ENCODE measurements around the gene ZNF530. TPM values are rescaled to one million over a fixed set of nuclear protein-coding genes. Genes with fewer than 3 reads are reported as not detected.

The ZNF530 gene
- total RNA-seq, 1 donor from 2014 or later = 20.4 TPM

DNA sequence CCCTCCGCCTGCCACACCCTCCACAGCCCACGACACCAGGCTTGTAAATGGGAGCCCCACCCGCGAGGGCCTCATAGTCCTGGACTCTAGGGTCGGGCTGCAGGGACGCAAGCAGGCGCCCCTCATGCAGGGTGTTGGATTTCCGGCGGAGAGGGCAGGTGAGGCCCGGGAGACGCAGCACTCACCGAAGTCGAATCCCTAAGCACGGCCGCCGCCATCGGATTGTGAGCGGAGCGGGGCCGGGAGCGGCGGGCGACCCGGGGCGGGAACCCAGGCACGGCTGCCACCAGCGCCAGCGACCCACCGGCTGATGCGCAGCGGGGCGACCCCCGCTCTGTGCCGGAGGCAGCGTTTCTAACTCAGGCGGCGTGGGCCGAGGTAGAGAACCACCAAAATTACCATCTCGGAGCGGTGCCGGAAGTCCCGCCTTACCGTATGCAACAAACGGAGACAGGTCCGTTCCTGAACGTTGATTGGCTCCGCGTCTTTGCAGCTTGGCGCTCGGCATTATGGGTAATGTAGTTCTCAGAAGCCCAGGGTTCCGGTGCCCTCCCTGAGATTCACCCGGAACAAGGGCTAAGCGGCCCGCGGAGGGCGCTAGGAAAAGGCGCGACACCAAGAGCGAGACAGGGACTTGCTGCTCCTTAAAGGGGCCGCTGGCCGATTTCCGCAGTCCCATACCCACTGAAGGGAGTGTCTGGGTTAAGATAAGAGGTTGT, 21.0 kb upstream of the ZNF530 start, which contains the start of gene ZNF416:
ZNF416 (minus strand) TSS at position 425 of the 719 bp plus-strand sequence; CDS start at position 218, 207 bp downstream.
- H3F3A ChIP-seq (ENCODE audit: low read depth) = no peaks in the 10 kb centered on the region
- H3K4me3 ChIP-seq = peak within 1 kb of the TSS; percentile 94
- H4K20me1 ChIP-seq (ENCODE audit: low read depth) = no peaks in the 10 kb centered on the region
- H2AFZ ChIP-seq (replicated peaks) = peak within 1 kb of the TSS; percentile 95
- Mint-ChIP-seq H3K4me1 (peaks cover 6% of the 10 kb centered on the region), H3K27ac (no peak within 1 kb of the TSS), H3K36me3 (peaks cover 53% of the 10 kb centered on the region), H3K9me3 (peaks cover 76% of the 10 kb centered on the region), H3K27me3 (ENCODE audit: insufficient read depth, low read depth) (peaks cover 11% of the 10 kb centered on the region), H3K4me3 (peak within 1 kb of the TSS; percentile 86)
- H3K4me1 ChIP-seq = no peaks in the 10 kb centered on the region
- H3K36me3 ChIP-seq = peaks cover 23% of the 10 kb centered on the region
- no peaks in the 10 kb centered on the region for H3K9me3 ChIP-seq (ENCODE audit: low read depth)
- H3K27me3 ChIP-seq = no peaks in the 10 kb centered on the region
- H3K9ac ChIP-seq = peak within 1 kb of the TSS; percentile 81
- no peak within 1 kb of the TSS for H3K27ac ChIP-seq
- H3K4me2 ChIP-seq = peak within 1 kb of the TSS; percentile 85
- TF ChIP-seq, protein P1, sequence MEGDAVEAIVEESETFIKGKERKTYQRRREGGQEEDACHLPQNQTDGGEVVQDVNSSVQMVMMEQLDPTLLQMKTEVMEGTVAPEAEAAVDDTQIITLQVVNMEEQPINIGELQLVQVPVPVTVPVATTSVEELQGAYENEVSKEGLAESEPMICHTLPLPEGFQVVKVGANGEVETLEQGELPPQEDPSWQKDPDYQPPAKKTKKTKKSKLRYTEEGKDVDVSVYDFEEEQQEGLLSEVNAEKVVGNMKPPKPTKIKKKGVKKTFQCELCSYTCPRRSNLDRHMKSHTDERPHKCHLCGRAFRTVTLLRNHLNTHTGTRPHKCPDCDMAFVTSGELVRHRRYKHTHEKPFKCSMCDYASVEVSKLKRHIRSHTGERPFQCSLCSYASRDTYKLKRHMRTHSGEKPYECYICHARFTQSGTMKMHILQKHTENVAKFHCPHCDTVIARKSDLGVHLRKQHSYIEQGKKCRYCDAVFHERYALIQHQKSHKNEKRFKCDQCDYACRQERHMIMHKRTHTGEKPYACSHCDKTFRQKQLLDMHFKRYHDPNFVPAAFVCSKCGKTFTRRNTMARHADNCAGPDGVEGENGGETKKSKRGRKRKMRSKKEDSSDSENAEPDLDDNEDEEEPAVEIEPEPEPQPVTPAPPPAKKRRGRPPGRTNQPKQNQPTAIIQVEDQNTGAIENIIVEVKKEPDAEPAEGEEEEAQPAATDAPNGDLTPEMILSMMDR (IDR thresholded peaks at IDR 0.05) = peak; percentile 33
- TF ChIP-seq EZH2phosphoT487 (IDR thresholded peaks at IDR 0.05) = no peak
- peak; percentile 100 for DNase-seq (ENCODE audit: low spot score)
- H3K79me2 ChIP-seq (ENCODE audit: low read depth) = peaks cover 22% of the 10 kb centered on the region

DNA sequence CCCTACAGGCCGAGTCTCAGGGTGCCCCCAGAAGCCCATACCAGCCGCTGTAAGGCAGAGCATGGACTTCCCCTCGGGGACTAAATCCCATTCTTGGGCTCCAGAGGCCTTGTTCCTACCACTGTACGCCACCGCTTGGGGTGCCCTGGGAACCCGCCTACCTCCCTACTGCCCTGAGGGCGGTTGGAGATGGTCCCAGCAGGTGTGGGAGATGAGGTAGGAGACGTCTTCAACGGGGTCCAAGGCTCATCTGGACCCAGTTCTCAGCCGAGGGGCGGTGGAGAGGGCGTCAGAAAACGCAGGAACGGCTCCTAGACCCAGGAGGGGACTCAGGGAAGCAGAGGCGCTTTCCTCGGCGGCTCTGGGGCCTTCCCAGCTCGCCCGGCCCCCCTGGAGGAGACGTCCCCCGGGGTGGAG, 16.6 kb upstream of the ZNF530 start:
- Histone ChIP-seq H3K4me3 (peak overlapping the region; percentile 92), H3K9ac (no peak overlapping the region), H3K79me2 (ENCODE audit: low read depth) (peaks cover 46% of the 10 kb centered on the region), H4K20me1 (ENCODE audit: low read depth) (no peaks in the 10 kb centered on the region), H2AFZ (replicated peaks) (peak overlapping the region; percentile 98), H3F3A (ENCODE audit: low read depth) (no peaks in the 10 kb centered on the region), H3K27ac (no peak overlapping the region), H3K27me3 (no peaks in the 10 kb centered on the region), H3K9me3 (ENCODE audit: low read depth) (peaks cover 27% of the 10 kb centered on the region), H3K4me2 (peak overlapping the region; percentile 92), H3K4me1 (peaks cover 4% of the 10 kb centered on the region), H3K36me3 (peaks cover 26% of the 10 kb centered on the region)
- DNase-seq (ENCODE audit: low spot score) = no peak
- peaks cover 26% of the 10 kb centered on the region for H3K27me3 Mint-ChIP-seq (ENCODE audit: insufficient read depth, low read depth)
- H3K27ac Mint-ChIP-seq = no peak overlapping the region
- no peak for TF ChIP-seq EZH2 (IDR thresholded peaks at IDR 0.05)
- H3K9me3 Mint-ChIP-seq = peaks cover 75% of the 10 kb centered on the region
- peaks cover 46% of the 10 kb centered on the region for H3K36me3 Mint-ChIP-seq
- H3K4me1 Mint-ChIP-seq = peaks cover 11% of the 10 kb centered on the region
- peak overlapping the region; percentile 59 for H3K4me3 Mint-ChIP-seq

DNA sequence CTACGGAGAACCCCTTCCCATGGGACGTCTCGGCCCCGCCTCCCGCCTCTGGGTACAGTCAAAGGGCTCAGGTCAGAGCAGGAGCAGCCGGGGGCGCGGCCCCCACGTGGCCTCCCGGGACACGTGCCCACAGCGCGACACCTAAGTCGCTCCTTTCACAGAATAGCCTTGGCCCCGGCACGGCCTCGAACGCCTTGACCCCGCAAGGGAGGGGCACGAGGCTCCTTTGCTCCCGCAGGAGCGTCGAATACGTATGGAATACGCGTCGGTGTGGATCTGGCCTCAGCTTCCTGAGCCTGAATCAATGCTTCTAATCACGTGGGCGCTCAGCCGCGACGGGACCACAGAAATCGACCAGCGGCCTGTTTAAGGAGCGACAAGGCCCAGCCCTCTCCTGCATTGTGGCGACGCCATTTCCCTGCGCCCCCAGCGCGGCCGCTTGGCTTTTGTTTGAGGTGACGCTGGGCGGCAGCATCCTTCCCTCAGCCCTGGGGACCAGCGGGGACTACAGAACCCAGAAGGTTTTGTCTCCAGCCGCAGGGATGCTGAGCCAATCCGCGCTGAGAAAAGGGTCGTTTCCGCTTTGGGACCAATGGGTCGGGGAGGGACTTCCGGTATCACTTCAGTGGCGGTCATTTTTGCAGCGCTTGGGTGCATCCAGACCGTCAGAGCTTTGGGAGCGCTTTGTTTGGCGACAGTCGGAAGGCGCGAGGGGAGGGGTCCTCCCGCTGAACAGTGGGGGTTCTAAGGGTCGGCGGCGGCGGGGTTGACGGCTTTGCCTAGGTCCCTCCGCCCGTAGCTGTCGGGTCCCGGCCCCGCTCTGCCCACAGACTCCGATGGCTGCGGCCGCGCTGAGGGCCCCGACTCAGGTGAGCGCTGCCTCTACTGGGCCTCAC, 15.9 kb upstream of the ZNF530 start, which contains the start of gene ZIK1:
ZIK1 (plus strand) TSS at position 625 of the 896 bp plus-strand sequence; CDS start at position 837, 212 bp downstream.
- peaks cover 52% of the 10 kb centered on the region for H3K36me3 Mint-ChIP-seq

More for the DNA sequence above, 15.9 kb upstream of the ZNF530 start, which contains the start of gene ZIK1:
- peak; percentile 99 for DNase-seq (ENCODE audit: low spot score)
- Histone ChIP-seq H3K9me3 (ENCODE audit: low read depth) (peaks cover 27% of the 10 kb centered on the region), H3K36me3 (peaks cover 33% of the 10 kb centered on the region), H3K9ac (peak within 1 kb of the TSS; percentile 89), H3K4me3 (peak within 1 kb of the TSS; percentile 92), H3K4me2 (peak within 1 kb of the TSS; percentile 92), H3F3A (ENCODE audit: low read depth) (no peaks in the 10 kb centered on the region), H2AFZ (replicated peaks) (peak within 1 kb of the TSS; percentile 98), H3K4me1 (peaks cover 4% of the 10 kb centered on the region), H3K27me3 (no peaks in the 10 kb centered on the region), H4K20me1 (ENCODE audit: low read depth) (no peaks in the 10 kb centered on the region), H3K27ac (no peak within 1 kb of the TSS), H3K79me2 (ENCODE audit: low read depth) (peaks cover 45% of the 10 kb centered on the region)
- TF ChIP-seq EZH2 (IDR thresholded peaks at IDR 0.05) = no peak
- TF ChIP-seq EZH2phosphoT487 (IDR thresholded peaks at IDR 0.05) = no peak
- TF ChIP-seq, protein P1 (IDR thresholded peaks at IDR 0.05) = peak; percentile 16
- Mint-ChIP-seq H3K4me1 (peaks cover 9% of the 10 kb centered on the region), H3K4me3 (peak within 1 kb of the TSS; percentile 99), H3K9me3 (peaks cover 78% of the 10 kb centered on the region), H3K27ac (peak within 1 kb of the TSS; percentile 96), H3K27me3 (ENCODE audit: insufficient read depth, low read depth) (peaks cover 26% of the 10 kb centered on the region)

Data from neural progenitor cell (in vitro differentiated cells).